Activated CD4-positive, alpha-beta T cell treated with anti-CD3 and anti-CD28 coated beads, Interleukin-2, Interleukin-4, amounts not matched to agents 100 ng/mL and 50 ng/mL, durations not matched to agents 16 hours and 8 hours (primary cell): ENCODE data around the gene ZNF786.
"Not testable (repeated sequence)": the region's sequence is repeated elsewhere in the genome, so short reads cannot be mapped to it uniquely, and the experiment has no call there.

Experiments
- DNase-seq: peaks from one replicate; pipeline ENCODE4 v3.0.0-alpha.2; 2020; ENCODE audit warnings: low spot score

Gene ZNF786

GRCh38 chr7:149077594-149077993 lies 12.9 kb downstream of the ZNF786 start:
- DNase-seq, result no peak

GRCh38 chr7:149075286-149075685 lies 15.2 kb downstream of the ZNF786 start:
- DNase-seq, result no peak

- DNase-seq, result no peak
These were observed 16.2 kb downstream of the ZNF786 start for GRCh38 chr7:149074116-149074885.

GRCh38 chr7:149072438-149072775 lies 18.1 kb downstream of the ZNF786 start:
- no peak for DNase-seq

- DNase-seq, result peak; percentile 52
These were observed 18.7 kb downstream of the ZNF786 start for GRCh38 chr7:149071641-149072437.

- DNase-seq, result no peak
These were observed 19.3 kb downstream of the ZNF786 start for GRCh38 chr7:149071182-149071635.

GRCh38 chr7:149070372-149071125 lies 20.0 kb downstream of the ZNF786 start:
- DNase-seq, result no peak

GRCh38 chr7:149067869-149068268 lies 22.6 kb downstream of the ZNF786 start:
- no peak for DNase-seq

GRCh38 chr7:149063476-149063875 lies 27.0 kb downstream of the ZNF786 start:
- DNase-seq, result no peak

- not testable (repeated sequence) for DNase-seq
These were observed 28.2 kb downstream of the ZNF786 start for GRCh38 chr7:149062217-149062899.

- DNase-seq, result no peak
These were observed 30.4 kb downstream of the ZNF786 start for GRCh38 chr7:149060156-149060555.

- no peak for DNase-seq
These were observed 36.6 kb downstream of the ZNF786 start for GRCh38 chr7:149053885-149054284.

- no peak for DNase-seq
These were observed 37.1 kb downstream of the ZNF786 start for GRCh38 chr7:149053384-149053783.

GRCh38 chr7:149050941-149051340 lies 39.6 kb downstream of the ZNF786 start:
- no peak for DNase-seq

- no peak for DNase-seq
These were observed 41.7 kb downstream of the ZNF786 start for GRCh38 chr7:149048805-149049204.

GRCh38 chr7:149046416-149046815 lies 44.1 kb downstream of the ZNF786 start:
- DNase-seq, result no peak

GRCh38 chr7:149043936-149044335 lies 46.6 kb downstream of the ZNF786 start:
- DNase-seq, result no peak

GRCh38 chr7:149041350-149041749 lies 49.2 kb downstream of the ZNF786 start:
- DNase-seq, result no peak

GRCh38 chr7:149038641-149039040 lies 51.9 kb downstream of the ZNF786 start:
- DNase-seq, result not testable (repeated sequence)

GRCh38 chr7:149036676-149037075 lies 53.8 kb downstream of the ZNF786 start:
- DNase-seq, result no peak

- DNase-seq, result no peak
These were observed 59.1 kb downstream of the ZNF786 start for GRCh38 chr7:149031353-149031910.

- not testable (repeated sequence) for DNase-seq
These were observed 60.1 kb downstream of the ZNF786 start for GRCh38 chr7:149030439-149030838.
